NCI-H345 (cell line): ENCODE results near the gene CAMK2N1.
A peak's percentile ranks its signal among the peaks of the same experiment; 100 is the strongest.
"Not testable (repeated sequence)": the region's sequence is repeated elsewhere in the genome, so short reads cannot be mapped to it uniquely, and the experiment has no call there.

Experiments used
- DNase-seq: peaks from one replicate; lab custom pipeline; 2025; lab: John Stamatoyannopoulos, UW

Gene CAMK2N1

GRCh38 chr1:20496725-20497383, 10.8 kb upstream of the CAMK2N1 start:
- DNase-seq = not testable (repeated sequence)

GRCh38 chr1:20496241-20496661, 10.2 kb upstream of the CAMK2N1 start:
- no peak for DNase-seq

- no peak for DNase-seq
Observed at GRCh38 chr1:20495661-20496060, 9.7 kb upstream of the CAMK2N1 start.

GRCh38 chr1:20494609-20495311, 8.8 kb upstream of the CAMK2N1 start:
- DNase-seq = no peak

GRCh38 chr1:20493839-20494608, 8.0 kb upstream of the CAMK2N1 start:
- DNase-seq = peak; percentile 86

GRCh38 chr1:20493309-20493708, 7.3 kb upstream of the CAMK2N1 start:
- DNase-seq = no peak

- no peak for DNase-seq
Observed at GRCh38 chr1:20492751-20493150, 6.7 kb upstream of the CAMK2N1 start.

- DNase-seq = no peak
Observed at GRCh38 chr1:20491866-20492265, 5.9 kb upstream of the CAMK2N1 start.

- no peak for DNase-seq
Observed at GRCh38 chr1:20491178-20491577, 5.2 kb upstream of the CAMK2N1 start.

- peak; percentile 89 for DNase-seq
Observed at GRCh38 chr1:20487236-20487590, 1.2 kb upstream of the CAMK2N1 start.

- peak; percentile 89 for DNase-seq
Observed at GRCh38 chr1:20486457-20487235, 636 bp upstream of the CAMK2N1 start.

- peak; percentile 60 for DNase-seq
Observed at GRCh38 chr1:20484519-20485462, 1.2 kb downstream of the CAMK2N1 start.

GRCh38 chr1:20483833-20484518, 2.0 kb downstream of the CAMK2N1 start:
- peak; percentile 46 for DNase-seq

GRCh38 chr1:20483098-20483832, 2.7 kb downstream of the CAMK2N1 start:
- no peak for DNase-seq

- no peak for DNase-seq
Observed at GRCh38 chr1:20481643-20482498, 4.1 kb downstream of the CAMK2N1 start.

- no peak for DNase-seq
Observed at GRCh38 chr1:20480951-20481617, 4.9 kb downstream of the CAMK2N1 start.

GRCh38 chr1:20480243-20480944, 5.6 kb downstream of the CAMK2N1 start:
- DNase-seq = no peak

GRCh38 chr1:20479840-20480239, 6.2 kb downstream of the CAMK2N1 start:
- DNase-seq = no peak
